GDM1 (cell line): Measurements from ENCODE around the gene STYK1.
A peak's percentile ranks its signal among the peaks of the same experiment; 100 is the strongest.
"Not testable (repeated sequence)": the region's sequence is repeated elsewhere in the genome, so short reads cannot be mapped to it uniquely, and the experiment has no call there.

Experiments
- DNase-seq: peaks from one replicate; lab custom pipeline; 2025; lab: John Stamatoyannopoulos, UW

STYK1 gene

DNA sequence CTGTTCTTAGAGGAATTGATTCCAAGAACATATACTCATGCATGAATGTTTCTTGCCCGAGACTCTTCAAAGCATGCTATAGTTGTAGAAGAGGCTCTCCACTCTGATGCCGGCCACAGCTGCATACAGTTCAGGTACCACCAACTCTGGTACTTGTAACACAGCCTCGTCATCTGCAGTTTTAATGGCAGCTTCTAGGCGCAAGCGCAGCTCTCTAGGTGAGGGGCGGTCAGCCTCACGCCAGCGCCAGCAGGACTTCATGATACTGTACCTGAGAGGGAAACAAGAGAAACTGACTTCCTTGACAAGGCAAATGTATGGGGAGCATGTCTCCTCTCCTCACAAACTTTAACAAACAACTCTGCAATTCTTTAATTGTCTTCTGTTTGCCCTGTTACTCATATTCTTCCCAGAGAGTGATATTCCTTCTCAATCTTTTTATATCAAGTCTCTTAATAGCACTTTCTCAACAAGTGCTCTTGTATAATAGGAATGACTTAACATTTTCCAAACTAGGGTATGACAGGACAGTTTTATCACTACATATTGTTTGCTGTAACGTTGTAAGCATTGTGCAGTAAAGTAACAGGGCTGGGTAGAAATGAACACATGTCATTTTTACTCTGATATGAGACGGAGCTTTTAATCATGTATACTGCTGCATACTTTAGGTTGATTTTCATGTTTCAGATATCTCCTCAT, 53.6 kb downstream of the STYK1 start:
- DNase-seq: no peak

GRCh38 chr12:10618338-10618987, 55.4 kb downstream of the STYK1 start:
- no peak for DNase-seq

- no peak for DNase-seq
These were observed 56.0 kb downstream of the STYK1 start for GRCh38 chr12:10617863-10618262.

GRCh38 chr12:10615532-10615931, 58.3 kb downstream of the STYK1 start:
- no peak for DNase-seq

DNA sequence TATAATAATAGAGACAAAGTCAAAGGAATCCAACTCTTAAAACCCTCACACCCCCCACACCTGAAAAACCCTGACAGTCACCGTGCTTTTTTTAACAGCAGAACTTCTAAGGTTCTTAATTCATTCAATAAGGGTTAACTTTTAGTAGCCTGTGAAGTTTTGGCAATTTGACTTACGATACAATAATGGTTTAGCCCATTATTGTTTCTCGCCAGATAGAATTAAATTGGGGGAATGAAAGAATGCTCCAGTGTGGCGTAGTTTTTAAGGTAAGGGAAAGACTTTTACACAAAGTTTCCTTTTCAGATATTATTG, 59.8 kb downstream of the STYK1 start:
- no peak for DNase-seq

- peak; percentile 85 for DNase-seq
These were observed 60.4 kb downstream of the STYK1 start, which contains the start of gene MAGOHB for GRCh38 chr12:10613349-10614055. TSS of gene MAGOHB (minus strand) at chr12:10613609. CDS start at chr12:10613532, 77 bp downstream.

DNA sequence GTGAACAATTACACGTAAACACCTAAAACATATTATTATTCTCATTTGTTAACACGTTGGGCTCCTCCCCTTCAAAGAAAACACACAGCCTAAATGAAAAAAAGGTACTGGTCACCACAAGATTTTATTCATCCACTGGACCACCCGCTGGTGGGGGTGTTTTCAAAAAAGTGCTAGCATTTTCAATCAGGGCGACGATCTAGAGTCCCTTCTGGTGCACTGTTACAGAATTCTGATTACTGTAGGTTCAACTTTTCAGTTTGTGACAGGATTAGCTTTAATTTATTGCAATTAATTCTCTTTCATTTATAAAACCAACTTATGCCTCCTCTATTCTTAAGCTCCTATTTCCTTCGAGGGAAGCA, 60.9 kb downstream of the STYK1 start:
- DNase-seq: no peak

GRCh38 chr12:10612110-10612509, 61.7 kb downstream of the STYK1 start:
- no peak for DNase-seq

DNA sequence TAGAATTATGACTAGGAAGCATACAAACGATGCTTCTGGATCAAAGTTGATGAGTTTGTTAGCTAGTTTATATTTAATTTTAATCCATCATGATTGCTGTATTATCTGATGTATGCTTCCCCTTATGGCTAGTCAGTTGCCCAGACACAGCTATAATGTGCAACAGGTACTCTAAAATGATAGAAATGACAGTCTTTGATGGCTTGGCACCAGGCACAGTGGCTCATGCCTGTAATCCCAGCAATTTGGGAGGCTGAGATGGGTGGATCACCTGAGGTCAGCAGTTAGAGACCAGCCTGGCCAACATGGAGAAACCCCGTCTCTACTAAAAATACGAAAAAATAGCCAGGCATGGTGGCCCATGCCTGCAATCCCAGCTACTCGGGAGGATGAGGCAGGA, 62.6 kb downstream of the STYK1 start:
- not testable (repeated sequence) for DNase-seq

GRCh38 chr12:10610188-10610587, 63.7 kb downstream of the STYK1 start:
- DNase-seq: no peak

GRCh38 chr12:10607885-10608458, 65.9 kb downstream of the STYK1 start:
- DNase-seq: no peak

DNA sequence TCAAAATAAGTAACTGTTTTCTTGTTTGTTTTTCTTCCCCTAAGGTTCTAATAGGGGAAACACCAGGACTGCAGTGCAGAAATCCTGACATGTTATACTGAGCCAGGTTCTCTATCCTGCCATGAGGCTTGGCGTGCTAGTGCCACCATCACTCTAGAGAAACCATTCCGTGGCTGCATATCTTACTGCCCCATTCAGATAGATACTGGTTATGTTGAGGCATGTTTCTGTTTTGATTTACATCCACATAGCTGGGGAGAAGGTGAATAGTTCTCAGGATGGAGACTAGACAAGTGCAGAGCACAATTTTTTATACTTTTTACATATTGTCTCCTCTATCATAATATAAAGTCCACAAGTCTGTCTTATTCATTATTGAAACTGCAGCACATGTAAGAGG, 72.0 kb downstream of the STYK1 start:
- no peak for DNase-seq

GRCh38 chr12:10600988-10601387, 72.9 kb downstream of the STYK1 start:
- DNase-seq: no peak

DNA sequence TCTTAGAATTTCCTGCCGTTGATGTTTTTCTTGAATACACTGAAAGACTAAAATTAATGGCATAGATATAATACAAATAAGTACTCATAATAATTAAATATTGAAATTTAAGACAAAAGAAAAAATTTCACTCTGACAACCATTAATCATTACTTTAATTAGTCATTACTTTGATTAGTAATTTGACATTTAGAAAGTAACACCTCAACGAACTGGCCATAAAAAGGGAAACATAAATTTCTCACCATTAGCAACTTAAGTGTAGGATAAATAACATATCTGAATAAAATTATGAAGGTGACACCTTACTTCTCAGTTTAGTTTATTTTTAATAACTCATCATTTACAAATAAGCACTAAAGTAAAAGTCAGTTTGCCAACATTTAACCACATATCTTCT, 78.0 kb downstream of the STYK1 start:
- DNase-seq: no peak

DNA sequence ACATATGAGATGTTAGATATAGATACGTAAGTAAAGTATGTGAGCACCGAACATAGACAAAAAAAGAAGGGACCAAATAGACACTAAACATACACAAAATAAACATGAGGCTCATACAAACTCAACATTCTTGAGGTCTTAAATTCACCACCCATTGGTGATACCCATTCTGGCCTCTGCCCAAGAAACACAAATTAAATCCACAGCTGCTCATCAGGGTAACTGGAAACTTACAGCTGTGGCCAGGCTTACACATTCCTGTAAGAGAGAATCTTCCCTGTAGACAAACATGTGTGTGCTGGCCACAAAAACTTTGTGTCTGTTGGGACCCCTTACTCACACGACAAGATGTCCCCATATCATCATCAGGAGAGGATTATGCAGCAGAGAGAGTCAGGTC, 82.9 kb downstream of the STYK1 start:
- no peak for DNase-seq

GRCh38 chr12:10584415-10584814, 89.4 kb downstream of the STYK1 start:
- no peak for DNase-seq

DNA sequence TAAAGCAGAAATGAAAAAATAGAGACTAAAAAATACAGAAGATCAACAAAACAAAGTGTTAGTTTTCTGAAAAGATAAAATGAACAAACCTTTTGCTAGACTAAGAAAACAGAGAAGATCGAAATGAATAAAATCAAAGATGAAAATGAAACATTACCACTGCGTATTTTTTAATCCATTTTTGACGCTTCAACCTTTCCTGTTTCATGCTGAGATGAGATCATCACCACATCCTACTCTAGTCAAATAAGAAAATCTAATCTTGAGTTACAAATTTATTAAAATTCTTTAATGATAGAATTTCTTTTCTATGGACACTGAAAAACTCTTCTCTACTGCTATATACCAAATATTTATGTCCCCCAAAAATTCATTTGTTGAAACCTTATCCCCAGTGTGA, 91.1 kb downstream of the STYK1 start:
- DNase-seq: no peak

DNA sequence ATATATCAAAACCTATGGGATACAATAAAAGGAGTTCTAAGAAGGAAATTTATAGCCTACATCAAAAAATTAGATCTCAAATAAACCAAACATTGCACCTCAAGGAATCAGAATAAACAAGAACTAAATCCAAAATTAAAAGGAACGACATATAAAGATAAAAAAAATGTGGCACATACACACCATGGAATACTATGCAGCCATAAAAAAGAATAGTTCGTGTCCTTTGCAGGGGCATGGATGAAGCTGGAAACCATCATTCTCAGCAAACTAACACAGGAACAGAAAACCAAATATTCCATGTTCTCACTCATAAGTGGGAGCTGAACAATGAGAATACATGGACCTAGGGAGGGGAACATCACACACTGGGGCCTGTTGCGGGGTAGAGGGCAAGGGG, 91.7 kb downstream of the STYK1 start:
- not testable (repeated sequence) for DNase-seq

- no peak for DNase-seq
These were observed 99.5 kb downstream of the STYK1 start for GRCh38 chr12:10574307-10574706.

DNA sequence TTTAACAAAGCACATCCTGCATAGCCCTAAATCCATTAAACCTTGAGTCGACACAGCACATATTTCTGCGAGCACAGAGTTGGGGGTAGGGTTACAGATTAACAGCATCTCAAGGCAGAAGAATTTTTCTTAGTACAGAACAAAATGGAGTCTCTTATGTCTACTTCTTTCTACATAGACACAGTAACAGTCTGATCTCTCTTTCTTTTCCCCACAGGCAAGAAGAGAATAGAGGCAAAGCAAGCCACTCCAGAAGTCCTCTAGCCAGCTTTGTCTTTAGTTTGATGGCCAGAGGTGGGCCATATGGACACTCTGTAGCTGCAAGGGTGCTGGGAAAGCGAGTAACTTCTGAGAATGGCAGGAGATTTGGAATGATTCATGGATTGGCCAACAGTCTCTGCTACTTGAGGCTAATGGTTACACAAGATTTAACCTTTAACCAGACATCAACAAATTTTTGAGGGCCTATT, 101.8 kb downstream of the STYK1 start:
- not testable (repeated sequence) for DNase-seq

GRCh38 chr12:10571141-10571540, 102.7 kb downstream of the STYK1 start:
- no peak for DNase-seq
